GM18502 (cell line): ENCODE measurements around the gene GMPR2.
A peak's percentile ranks its signal among the peaks of the same experiment; 100 is the strongest.
"Not testable (repeated sequence)": the region's sequence is repeated elsewhere in the genome, so short reads cannot be mapped to it uniquely, and the experiment has no call there.

Experiments
- ATAC-seq: cut with Tn5 transposase; IDR thresholded peaks from one replicate; pipeline ENCODE4 v1.9.1; 2021; ENCODE audit warnings: mild to moderate bottlenecking; ENCODE audit not compliant: unreplicated experiment, poor library complexity

GMPR2 gene

DNA sequence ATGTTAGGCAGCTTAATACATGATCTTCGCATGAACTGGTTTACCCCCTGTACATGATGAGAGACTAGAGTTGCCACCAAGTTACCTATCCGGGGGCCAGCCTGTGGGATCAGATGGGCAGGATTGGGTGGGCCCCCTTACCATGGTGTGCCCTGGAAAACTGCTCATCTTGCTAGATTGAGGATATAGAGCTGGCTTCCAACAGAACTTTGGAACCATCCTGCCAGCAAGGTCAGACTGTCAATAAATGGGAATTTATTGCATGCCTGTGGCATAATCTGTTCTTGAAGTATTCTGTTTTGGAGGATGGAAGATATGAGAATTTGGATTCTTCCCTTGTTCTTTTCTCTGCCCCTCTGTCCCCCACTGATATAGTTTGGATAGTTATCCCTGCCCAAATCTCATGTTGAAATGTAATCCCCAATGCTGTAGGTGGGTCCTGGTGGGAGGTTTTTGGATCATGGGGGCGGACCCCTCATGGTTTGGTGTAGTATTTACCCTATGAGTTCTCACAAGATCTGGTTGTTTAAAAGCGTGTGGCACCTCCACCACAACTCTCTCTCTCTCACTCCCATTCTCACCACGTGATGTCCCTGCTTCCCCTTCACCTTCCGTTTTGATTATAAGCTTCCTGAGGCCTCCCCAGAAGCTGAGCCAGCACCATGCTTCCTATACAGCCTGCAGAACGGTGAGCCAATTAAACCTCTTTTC, 33.8 kb upstream of the GMPR2 start:
- ATAC-seq = no peak

DNA sequence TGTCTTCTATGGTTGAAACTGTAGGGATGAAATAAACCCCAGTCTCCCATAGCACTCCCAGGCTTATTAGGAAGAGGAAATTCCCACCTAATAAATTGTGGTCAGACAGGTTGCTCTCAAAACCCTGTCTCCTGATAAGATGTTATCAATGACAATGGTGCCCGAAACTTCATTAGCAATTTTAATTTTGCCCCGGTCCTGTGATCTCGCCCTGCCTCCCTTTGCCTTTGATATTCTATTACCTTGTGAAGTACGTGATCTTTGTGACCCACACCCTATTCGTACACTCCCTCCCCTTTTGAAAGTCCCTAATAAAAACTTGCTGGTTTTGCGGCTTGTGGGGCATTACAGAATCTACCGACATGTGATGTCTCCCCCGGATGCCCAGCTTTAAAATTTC, 30.2 kb upstream of the GMPR2 start:
- not testable (repeated sequence) for ATAC-seq

DNA sequence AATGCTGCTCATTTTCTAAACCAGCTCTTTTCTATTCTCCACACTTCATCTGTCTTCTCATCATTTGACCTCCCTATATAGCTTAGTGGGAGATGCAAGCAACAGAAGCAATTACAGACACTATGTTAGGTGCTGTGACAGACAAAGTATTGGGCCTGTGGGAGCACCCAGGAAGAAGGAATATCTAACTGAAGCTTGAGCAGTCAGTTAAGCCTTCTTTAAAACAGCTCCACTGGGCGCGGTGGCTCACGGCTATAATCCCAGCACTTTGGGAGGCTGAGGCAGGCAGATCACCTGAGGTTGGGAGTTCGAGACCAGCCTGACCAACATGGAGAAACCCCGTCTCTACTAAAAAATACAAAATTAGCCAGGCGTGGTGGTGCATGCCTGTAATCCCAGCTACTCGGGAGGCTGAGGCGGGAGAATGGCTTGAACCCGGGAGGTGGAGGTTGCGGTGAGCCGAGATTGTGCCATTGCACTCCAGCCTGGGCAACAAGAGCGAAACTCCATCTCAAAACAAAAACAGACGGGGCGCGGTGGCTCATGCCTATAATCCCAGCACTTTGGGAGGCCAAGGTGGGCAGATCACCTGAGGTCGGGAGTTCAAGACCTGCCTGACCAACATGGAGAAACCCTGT, 29.4 kb upstream of the GMPR2 start:
- not testable (repeated sequence) for ATAC-seq

DNA sequence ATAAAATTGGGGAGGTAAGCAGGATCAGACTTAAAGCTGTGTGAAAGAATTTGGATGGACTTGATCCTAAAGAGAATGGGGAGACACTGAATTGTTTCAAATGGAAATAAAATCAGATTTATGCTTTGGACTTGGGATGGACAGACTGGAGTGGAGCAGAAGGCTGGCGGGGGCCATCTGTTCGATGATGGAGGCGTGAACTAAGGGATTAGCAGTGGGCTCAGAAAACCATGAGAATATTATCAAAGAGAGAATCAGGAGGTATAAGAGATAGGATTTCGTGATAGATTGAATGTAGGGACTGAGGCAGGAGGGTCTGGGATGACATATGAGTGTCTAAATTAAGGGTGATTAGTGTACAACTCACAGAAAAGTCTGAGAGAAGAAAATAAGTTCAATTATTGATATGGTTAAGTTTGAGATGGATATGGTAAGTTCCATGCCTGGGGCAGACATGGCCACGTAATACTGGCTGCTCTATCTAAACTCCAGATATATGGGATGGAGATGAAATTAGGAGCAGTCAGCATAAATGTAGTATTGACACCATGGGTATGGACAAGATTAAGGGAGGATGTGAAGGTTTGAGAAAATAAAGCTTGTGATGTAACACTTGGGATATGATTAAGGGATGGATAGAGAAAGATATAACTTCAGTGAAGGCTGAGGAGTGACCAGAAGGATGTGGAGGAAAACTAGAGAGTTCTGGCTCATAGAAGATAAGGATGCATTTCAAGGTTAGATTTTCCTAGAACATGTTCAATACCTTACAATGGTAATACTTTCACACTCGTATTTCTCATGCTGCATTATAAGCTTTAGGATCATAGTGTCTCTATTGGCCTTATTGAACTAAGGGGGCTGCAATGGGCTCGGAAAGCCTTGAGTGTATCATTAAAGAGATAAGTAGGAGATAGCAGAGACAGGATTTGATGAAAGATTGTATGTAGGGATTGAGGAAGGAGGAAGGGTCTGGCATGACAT, 28.3 kb upstream of the GMPR2 start:
- no peak for ATAC-seq

DNA sequence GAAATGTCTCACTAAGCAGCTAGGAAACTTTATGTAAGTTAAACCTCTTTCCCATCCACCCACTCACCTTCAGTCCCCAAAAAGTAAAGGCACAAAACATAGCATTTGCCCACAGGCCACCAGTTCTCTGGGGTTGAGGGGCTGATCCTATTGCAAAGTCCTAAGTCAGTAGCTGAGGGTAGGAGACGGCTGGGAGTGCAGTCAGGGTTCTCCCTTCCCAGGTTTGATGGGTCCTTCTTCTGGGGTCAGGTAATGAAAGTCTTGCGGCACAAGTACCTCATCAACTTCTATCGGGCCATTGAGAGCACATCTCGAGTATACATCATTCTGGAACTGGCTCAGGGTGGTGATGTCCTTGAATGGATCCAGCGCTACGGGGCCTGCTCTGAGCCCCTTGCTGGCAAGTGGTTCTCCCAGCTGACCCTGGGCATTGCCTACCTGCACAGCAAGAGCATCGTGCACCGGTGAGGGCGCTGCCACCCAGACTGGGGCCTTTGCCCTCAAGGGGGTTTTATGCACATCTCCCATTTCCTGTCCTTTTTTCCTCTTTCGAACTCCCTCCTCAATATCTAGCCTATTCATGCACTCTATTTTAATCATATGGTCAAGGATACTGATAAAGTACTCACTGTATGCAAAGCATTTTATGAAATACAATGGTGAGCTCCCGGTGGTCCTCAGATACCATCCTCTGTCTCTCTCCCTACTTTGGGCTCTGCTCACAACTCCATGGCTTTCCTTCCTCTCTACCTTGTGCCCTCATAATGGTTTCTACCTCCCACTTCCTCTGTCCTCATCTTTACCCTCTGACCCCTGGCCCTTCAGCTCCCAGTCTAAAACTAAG, 26.2 kb upstream of the GMPR2 start:
- no peak for ATAC-seq

DNA sequence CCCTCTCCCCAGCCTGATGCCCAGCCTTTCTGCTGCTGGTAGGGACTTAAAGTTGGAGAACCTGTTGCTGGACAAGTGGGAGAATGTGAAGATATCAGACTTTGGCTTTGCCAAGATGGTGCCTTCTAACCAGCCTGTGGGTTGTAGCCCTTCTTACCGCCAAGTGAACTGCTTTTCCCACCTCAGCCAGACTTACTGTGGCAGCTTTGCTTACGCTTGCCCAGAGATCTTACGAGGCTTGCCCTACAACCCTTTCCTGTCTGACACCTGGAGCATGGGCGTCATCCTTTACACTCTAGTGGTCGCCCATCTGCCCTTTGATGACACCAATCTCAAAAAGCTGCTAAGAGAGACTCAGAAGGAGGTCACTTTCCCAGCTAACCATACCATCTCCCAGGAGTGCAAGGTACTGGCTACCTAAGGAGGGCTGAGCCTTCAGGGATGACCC, 25.6 kb upstream of the GMPR2 start:
- ATAC-seq = no peak

DNA sequence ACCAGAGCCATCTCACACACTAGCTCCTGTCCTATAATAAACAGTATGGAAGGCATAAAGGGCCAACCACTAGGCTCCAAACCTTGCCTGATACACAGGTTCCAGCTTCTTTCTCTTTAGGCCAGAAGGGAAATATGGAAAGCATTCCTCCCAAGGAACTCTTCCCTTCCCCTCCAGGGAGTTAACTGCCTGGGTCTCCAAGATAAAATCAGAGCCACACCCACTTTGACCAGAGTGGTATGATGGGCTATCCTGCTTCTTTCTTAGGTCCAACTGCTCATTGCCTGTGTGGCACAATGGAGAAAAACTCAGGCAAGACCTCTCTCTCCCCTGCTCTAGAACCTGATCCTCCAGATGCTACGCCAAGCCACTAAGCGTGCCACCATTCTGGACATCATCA, 25.1 kb upstream of the GMPR2 start:
- no peak for ATAC-seq

DNA sequence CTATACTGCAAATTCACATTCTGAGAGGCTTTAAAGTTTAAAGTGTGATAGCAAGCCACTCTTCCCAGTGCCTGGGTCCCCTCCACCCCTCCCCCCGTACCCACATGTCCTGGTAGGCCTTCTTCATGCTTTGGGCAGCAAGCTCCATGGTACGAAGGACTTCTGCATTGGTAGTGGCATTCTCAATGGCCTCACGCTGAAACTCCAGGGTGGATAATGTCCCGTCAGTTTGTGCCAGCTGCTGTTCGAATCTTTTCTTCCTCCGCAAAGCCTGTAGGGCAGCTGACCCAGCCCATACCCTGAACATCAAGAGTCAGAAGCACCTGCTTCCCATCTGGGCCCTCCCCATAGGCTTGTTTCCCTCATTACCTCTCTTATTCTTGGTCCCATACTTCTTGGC, 21.4 kb upstream of the GMPR2 start:
- ATAC-seq = no peak

DNA sequence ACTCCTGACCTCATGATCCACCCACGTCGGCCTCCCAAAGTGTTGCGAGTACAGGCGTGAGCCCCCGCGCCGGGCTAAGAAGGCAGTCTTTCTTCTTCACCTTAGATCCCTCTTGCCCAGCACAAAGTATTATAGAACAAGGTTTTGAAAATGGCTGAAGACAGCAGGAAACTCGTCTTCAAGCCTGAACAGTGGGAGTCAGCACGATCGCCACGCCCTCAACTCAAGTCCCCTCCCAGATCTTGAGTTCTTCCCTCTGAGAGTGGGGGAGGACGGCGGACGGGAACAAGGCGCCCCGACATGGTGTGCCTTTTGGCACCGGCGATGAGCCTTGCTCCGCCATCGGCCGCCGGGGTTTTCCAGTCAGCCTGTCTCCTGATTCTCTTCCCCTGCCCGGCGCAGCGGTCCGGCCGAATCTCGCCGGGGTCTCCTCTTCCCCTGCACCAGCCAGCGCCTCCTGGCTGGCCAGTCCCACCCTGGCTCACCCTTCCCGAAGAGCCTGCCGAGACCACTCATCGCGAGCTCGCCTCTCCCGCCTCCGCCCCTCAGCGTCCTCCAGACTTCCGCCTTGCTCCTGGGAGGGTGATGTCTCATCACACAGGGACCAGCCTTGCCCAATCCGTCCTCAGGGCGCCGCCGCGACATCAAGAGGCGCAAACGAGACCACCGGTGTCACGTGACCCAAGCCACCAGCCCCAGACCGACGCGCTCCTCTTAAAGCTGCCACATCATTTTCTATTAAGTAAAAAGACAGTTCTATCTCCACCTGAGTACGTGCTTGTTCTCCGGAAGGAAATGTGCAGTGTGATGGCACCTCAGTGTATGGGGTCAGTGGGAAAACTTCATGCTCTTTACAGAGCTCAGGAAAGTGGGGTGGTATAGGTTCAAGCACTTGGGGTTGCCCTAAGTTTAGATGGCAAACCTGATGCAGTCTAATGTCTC, 19.5 kb upstream of the GMPR2 start, which contains the start of gene CHMP4A:
TSS of gene CHMP4A (minus strand) at position 565 of the 942 bp plus-strand sequence. CDS start at position 516, 49 bp downstream.
- peak; percentile 80 for ATAC-seq

DNA sequence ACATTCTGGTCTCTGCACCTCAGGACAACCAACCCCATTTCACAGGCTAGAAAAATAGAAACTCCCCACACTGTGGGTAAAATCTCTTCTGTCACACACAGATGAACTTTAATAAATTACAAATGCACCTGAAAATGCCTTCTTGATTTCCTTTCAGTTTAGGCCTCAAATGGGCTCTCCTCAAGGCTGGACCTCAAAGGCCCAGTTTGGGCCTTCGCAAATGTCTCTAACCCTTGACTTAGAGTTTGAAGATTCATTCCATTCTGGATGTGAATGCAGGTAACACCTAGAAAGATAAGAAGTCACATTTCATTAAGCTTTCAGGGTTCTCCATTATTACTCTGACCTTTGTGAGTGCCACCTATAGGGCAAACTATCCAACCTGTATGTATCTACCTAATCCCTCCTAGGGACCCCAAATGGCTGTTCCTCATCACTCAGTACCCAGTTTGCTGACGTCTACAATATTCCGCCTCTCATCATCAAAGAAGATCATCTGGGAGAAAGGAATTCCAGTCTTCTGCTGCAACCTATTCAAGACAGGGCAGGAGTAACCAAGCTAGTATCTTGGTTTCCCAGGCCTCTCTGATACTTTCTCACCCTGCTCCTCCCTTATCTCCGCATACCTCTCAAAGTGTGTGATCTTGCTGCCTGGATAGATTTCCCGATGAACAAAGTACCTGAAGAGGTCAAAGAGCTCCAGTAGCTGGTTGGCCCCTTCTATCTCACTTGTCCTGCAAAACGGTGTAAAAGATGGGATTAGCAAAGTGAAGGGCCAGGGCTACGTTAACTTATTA, 18.7 kb upstream of the GMPR2 start:
- no peak for ATAC-seq

DNA sequence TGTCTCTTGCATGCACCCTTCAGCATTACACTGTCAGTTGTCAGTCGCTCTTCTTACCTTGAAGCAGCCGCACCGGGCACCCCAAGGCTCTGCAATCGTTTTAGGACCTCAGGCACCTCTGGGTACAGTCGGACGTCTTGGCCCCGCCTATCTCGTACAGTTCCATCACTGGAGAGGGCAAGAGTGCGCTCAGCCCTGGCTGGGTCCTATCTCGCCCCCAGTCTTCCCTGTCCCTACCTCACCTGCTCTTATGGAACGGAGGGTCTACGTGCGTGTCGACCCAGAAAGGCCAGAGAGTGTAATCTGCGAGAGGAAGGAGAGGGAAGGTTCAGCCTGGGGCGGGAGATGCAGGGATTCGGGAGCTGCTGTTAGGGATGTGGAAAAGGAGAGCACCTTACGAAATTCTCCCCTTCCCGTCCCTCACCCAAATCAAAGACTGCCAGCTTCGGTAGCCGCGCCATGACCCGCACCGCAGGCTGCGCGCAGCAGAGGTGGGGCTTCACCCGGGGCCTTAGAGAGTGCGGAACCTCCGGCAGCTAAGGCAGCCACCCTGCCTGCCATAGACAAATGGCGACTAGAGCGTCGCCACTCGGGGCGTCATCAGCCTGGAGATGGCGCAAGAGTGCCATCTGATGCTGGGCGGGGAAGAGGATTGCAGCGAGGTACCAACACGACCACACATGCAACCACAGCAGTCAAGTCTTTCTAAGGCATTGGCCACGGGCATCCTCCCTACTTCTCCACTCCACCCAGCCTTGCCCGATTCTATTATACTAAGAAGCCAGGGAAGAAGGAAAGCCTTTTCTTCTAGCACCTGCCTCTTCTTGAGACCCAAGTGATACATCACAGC, 17.0 kb upstream of the GMPR2 start, which contains the start of gene MDP1:
TSS of gene MDP1 (minus strand) at position 572 of the 850 bp plus-strand sequence. CDS start at position 461, 111 bp downstream.
- peak; percentile 68 for ATAC-seq

DNA sequence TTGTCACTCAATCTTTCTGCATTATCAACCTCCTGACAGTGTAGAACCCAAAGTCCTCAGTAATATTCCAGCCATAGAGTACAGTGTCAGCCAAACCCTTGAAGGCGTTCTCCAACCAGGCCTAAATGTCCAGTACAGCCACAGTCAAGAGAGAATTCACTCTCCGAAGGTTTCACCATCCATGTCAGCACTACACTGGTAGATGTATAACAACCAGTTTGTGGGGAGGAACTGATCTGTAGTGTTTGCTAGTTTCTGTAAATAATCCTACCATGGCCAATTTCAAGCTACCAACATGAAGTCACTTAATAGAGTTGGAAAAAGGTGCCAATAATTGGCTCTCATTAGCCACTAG, 16.4 kb upstream of the GMPR2 start:
- no peak for ATAC-seq

DNA sequence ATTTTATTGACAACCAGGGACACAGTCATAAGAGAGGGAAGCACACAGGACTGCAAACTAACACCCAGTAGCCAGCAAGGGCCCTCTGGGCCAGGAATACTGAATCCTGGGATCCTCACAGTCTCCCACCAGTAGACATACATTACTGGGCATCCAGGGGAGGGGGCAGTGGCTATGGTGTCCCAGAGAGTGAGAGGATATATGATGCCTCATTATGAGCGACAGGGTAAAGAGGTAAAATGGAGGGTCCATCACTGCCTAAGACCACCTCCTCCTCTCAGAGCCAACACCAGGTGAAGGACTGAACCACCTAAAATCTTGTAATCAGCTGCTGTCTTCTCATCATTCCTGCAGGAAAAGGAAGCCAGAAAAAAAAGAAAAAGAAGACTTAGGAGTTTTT, 15.9 kb upstream of the GMPR2 start:
- ATAC-seq = not testable (repeated sequence)

DNA sequence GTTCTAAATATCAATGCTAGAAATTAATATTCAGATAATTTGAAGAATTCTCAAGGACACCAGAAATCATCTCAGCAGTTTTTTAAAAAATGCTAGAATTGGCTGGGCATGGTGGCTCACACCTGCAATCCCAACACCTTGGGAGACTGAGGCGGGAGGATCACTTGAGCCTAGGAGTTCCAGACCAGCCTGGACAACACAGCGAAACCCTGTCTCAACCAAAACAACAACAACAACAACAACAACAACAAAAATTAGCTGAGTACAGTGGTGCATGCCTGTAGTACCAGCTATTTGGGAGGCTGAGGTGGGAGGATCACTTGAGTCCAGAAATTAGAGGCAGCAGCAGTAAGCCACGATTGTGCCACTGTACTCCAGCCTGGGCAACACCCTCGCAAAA, 13.6 kb upstream of the GMPR2 start:
- ATAC-seq = no peak

DNA sequence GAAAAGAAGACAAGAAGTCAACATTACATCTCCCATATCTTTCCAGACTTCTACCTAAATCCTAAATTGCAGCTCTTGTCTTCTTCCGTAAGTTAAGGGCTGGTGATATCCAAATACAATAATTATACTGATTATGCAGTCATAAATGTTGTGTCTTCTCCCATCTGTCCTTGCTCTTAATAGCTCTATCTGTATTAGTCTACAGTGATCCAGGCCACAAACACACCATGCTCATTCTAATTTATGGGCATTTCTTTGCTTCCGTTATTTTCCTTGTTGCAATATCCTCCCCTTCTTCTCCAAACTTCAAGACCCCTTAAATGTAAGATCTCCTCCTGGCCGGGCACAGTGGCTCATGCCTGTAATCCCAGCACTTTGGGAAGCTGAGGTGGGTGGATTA, 13.2 kb upstream of the GMPR2 start:
- no peak for ATAC-seq

DNA sequence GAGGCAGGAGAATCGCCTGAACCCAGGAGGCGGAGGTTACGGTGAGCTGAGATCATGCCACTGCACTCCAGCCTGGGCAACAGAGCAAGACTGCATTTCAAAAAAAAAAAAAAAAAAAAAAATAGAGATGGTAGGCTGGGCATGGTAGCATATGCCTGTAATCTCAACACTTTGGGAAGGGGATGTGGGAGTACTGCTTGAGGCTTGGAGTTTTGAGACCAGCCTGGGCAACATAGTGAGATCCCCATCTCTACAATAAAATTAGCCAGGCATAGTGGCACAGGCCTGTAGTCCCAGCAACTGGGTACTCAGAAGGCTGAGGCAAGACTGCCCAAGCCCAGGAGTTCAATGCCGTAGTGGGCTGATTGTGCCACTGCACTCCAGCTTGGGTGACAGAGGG, 9.7 kb upstream of the GMPR2 start:
- not testable (repeated sequence) for ATAC-seq

DNA sequence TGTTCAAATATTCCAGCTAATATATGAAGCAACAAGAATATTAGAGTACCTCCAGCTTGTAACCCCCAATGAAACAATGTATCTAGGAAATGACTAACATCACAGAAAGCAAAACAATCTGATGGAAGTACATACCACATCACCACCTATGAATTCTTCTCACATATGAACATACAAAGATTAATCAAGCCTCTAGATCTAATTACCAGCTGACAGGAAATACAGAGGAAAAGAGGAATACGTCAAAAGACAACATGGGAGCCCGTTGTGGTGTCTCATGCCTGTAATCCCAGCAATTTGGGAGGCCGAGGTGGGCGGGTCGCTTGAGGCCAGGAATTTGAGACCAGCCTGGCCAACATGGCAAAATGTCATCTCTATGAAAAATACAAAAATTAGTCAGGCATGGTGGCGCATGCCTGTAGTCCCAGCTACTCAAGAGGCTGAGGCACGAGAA, 8.1 kb upstream of the GMPR2 start:
- ATAC-seq = no peak
